H1 (cell line): ENCODE data around the gene YARS1. TPM values are rescaled to one million over a fixed set of nuclear protein-coding genes. Genes with fewer than 3 reads are reported as not detected.

Experiments
- CTCF ChIA-PET: fragments of 300-600 bp; sonication (Branson Sonifier 250); formaldehyde crosslinking; loops from one replicate; lab custom pipeline; 2021; ENCODE audit not compliant: partially characterized antibody; lab: Charles Lee
- POLR2A ChIA-PET: fragments of 300-600 bp; sonication (Branson Sonifier 250); formaldehyde crosslinking; loops from one replicate; lab custom pipeline; 2021; ENCODE audit warnings: inconsistent platforms; ENCODE audit not compliant: partially characterized antibody; lab: Charles Lee
- DNase-seq, 2 experiments: peaks; one replicate each; pipeline versions ENCODE4 v3.0.0 to v3.0.0-alpha.2; 2010 to 2022; ENCODE audit warnings: low spot score in 2 of 2, low read depth in 1 of 2, mixed read lengths in 1 of 2
- FAIRE-seq: peaks from 2 replicates; lab custom pipeline; 2011; peaks lifted over from hg19 to GRCh38; lab: Jason Lieb, UNC
- H2AFZ ChIP-seq: 2 replicates; pipeline ENCODE4 v1.8.1; 2012; ENCODE audit warnings: low read length, inconsistent platforms
- H2AK5ac ChIP-seq: 2 replicates; pipeline ENCODE4 v1.6.1; 2013; ENCODE audit warnings: low read depth, low read length
- H2BK120ac ChIP-seq: replicated peaks from 2 replicates; pipeline ENCODE3; 2013; ENCODE audit warnings: low read depth, low read length, inconsistent platforms
- H2BK12ac ChIP-seq: 2 replicates; pipeline ENCODE4 v1.6.1; 2013; ENCODE audit warnings: low read depth, low read length
- H2BK15ac ChIP-seq: 2 replicates; pipeline ENCODE4 v1.6.1; 2013; ENCODE audit warnings: low read length
- H2BK20ac ChIP-seq: 2 replicates; pipeline ENCODE4 v1.6.1; 2013; ENCODE audit warnings: low read length
- H2BK5ac ChIP-seq: 2 replicates; pipeline ENCODE4 v1.6.1; 2013; ENCODE audit warnings: low read depth, low read length
- H3K14ac ChIP-seq: 2 replicates; pipeline ENCODE4 v1.6.1; 2013; ENCODE audit warnings: inconsistent platforms; ENCODE audit not compliant: insufficient read length
- H3K18ac ChIP-seq: 2 replicates; pipeline ENCODE4 v1.6.1; 2013; ENCODE audit warnings: low read length; ENCODE audit errors: extremely low read depth
- H3K23ac ChIP-seq: 2 replicates; pipeline ENCODE4 v1.6.1; 2013; ENCODE audit warnings: inconsistent platforms; ENCODE audit not compliant: insufficient read length
- H3K23me2 ChIP-seq: 2 replicates; pipeline ENCODE4 v1.6.1; 2013; ENCODE audit warnings: low read depth, low read length
- H3K27ac ChIP-seq: 2 replicates; pipeline ENCODE4 v1.6.1; 2011; ENCODE audit warnings: low read depth, low read length, inconsistent platforms
- H3K27me3 ChIP-seq, 4 experiments: replicated peaks in 1 of 4; 1 replicate in 1 of 4; 2 replicates in 3 of 4; pipeline versions ENCODE4 v1.6.1 to v1.8.1; 2011 to 2013; ENCODE audit warnings: low read length in 3 of 4, mild to moderate bottlenecking in 3 of 4, inconsistent platforms in 2 of 4, mixed read lengths in 2 of 4, moderate library complexity in 1 of 4; ENCODE audit not compliant: control insufficient read depth in 3 of 4, insufficient read depth in 3 of 4; ENCODE audit errors: extremely low read depth in 1 of 4
- H3K36me3 ChIP-seq, 4 experiments: 2 replicates each; pipeline versions ENCODE4 v1.6.1 to v1.8.1; 2011 to 2013; ENCODE audit warnings: mild to moderate bottlenecking in 4 of 4, low read length in 3 of 4, moderate library complexity in 2 of 4, control low read depth in 1 of 4, inconsistent platforms in 1 of 4; ENCODE audit not compliant: insufficient read depth in 4 of 4, control insufficient read depth in 2 of 4
- H3K4ac ChIP-seq: replicated peaks from 2 replicates; pipeline ENCODE3; 2013; ENCODE audit warnings: low read length, low read depth, mixed read lengths, inconsistent platforms; ENCODE audit not compliant: insufficient read length
- H3K4me1 ChIP-seq, 4 experiments: replicated peaks in 1 of 4; 1 replicate in 1 of 4; 2 replicates in 3 of 4; pipeline versions ENCODE4 v1.6.1 to v1.8.1; 2011 to 2013; ENCODE audit warnings: low read length in 3 of 4, inconsistent platforms in 2 of 4, mixed read lengths in 1 of 4; ENCODE audit not compliant: insufficient read depth in 4 of 4, control insufficient read depth in 3 of 4
- H3K4me2 ChIP-seq, 2 experiments: 2 replicates each; pipeline versions ENCODE4 v1.6.1 to v1.8.1; 2011 to 2013; ENCODE audit warnings: low read depth in 2 of 2, low read length in 2 of 2, control low read depth in 1 of 2, inconsistent platforms in 1 of 2, mild to moderate bottlenecking in 1 of 2; ENCODE audit not compliant: insufficient read depth in 1 of 2
- H3K4me3 ChIP-seq, 4 experiments: fragments of 200-600, 300-600 bp in 1 of 4; sonication (generic), shearing (Covaris generic), sonication (Bioruptor Twin) in 1 of 4; 2 replicates each; pipeline versions ENCODE4 v1.5.1 to v1.8.1; 2011 to 2016; ENCODE audit warnings: low read length in 4 of 4, low read depth in 3 of 4, control low read depth in 2 of 4, inconsistent platforms in 2 of 4, mild to moderate bottlenecking in 2 of 4, mixed read lengths in 1 of 4, moderate library complexity in 1 of 4; ENCODE audit not compliant: insufficient read depth in 2 of 4; ENCODE audit errors: extremely low read depth in 1 of 4
- H3K56ac ChIP-seq: replicated peaks from 2 replicates; pipeline ENCODE3; 2013; ENCODE audit warnings: low read depth, mild to moderate bottlenecking, mixed read lengths, low read length, inconsistent platforms; ENCODE audit not compliant: insufficient read length
- H3K79me1 ChIP-seq: 2 replicates; pipeline ENCODE4 v1.6.1; 2013; ENCODE audit warnings: low read depth, low read length, control low read depth
- H3K79me2 ChIP-seq, 2 experiments: 2 replicates each; pipeline versions ENCODE4 v1.6.1 to v1.8.1; 2012 to 2013; ENCODE audit warnings: low read length in 2 of 2, mild to moderate bottlenecking in 2 of 2, inconsistent platforms in 1 of 2; ENCODE audit not compliant: insufficient read depth in 2 of 2, control insufficient read depth in 1 of 2
- H3K9ac ChIP-seq, 4 experiments: replicated peaks in 1 of 4; 1 replicate in 1 of 4; 2 replicates in 3 of 4; pipeline versions ENCODE4 v1.6.1 to v1.8.1; 2011 to 2013; ENCODE audit warnings: low read depth in 3 of 4, low read length in 3 of 4, control low read depth in 2 of 4, mild to moderate bottlenecking in 2 of 4, moderate library complexity in 2 of 4, inconsistent platforms in 1 of 4; ENCODE audit errors: extremely low read depth in 1 of 4
- H3K9me3 ChIP-seq, 2 experiments: 2 replicates each; pipeline versions ENCODE4 v1.6.1 to v1.8.1; 2012 to 2013; ENCODE audit warnings: mild to moderate bottlenecking in 2 of 2, moderate library complexity in 2 of 2, control low read depth in 1 of 2, inconsistent platforms in 1 of 2, low read depth in 1 of 2, low read length in 1 of 2, mixed read lengths in 1 of 2; ENCODE audit not compliant: insufficient read depth in 2 of 2
- H4K20me1 ChIP-seq, 2 experiments: replicated peaks in 1 of 2; 2 replicates each; pipeline versions ENCODE3 to v1.8.1; 2011 to 2013; ENCODE audit warnings: inconsistent platforms in 2 of 2, low read length in 2 of 2, mild to moderate bottlenecking in 1 of 2; ENCODE audit not compliant: insufficient read depth in 2 of 2, control insufficient read depth in 1 of 2
- H4K5ac ChIP-seq: 2 replicates; pipeline ENCODE4 v1.6.1; 2013; ENCODE audit warnings: low read length, low read depth, mixed read lengths, inconsistent platforms; ENCODE audit not compliant: insufficient read length
- H4K8ac ChIP-seq: 2 replicates; pipeline ENCODE4 v1.8.0; 2013; ENCODE audit warnings: mild to moderate bottlenecking, moderate library complexity, low read length, inconsistent platforms; ENCODE audit not compliant: insufficient read depth; ENCODE audit errors: extremely low read depth
- H4K91ac ChIP-seq: replicated peaks from 2 replicates; pipeline ENCODE3; 2013; ENCODE audit warnings: low read length, mixed read lengths, inconsistent platforms; ENCODE audit not compliant: insufficient read length
- BCL11A ChIP-seq, 2 experiments: IDR thresholded peaks; one replicate each; pipeline ENCODE4 v1.6.1; 2011; ENCODE audit warnings: low read depth in 2 of 2, low read length in 2 of 2, mild to moderate bottlenecking in 2 of 2
- POU5F1 ChIP-seq: IDR thresholded peaks from 2 replicates; pipeline ENCODE4 v1.6.1; 2011; ENCODE audit warnings: low read depth, mild to moderate bottlenecking, low read length, moderate library complexity
- RAD21 ChIP-seq, 2 experiments: IDR thresholded peaks in 1 of 2; conservative IDR thresholded peaks in 1 of 2; 2 replicates each; pipeline ENCODE4 v1.6.1; 2011; ENCODE audit warnings: low read depth in 2 of 2, low read length in 2 of 2, improper control_type of control experiment in 1 of 2, inconsistent platforms in 1 of 2, mild to moderate bottlenecking in 1 of 2, moderate library complexity in 1 of 2
- WGBS, 2 experiments: shearing (Covaris generic) in 1 of 2; methylation state at CpG; one replicate each; pipeline versions ENCODE4 v1.1.6 to v1.1.7; 2013 to 2015; ENCODE audit warnings: low lambda C conversion rate in 2 of 2, mixed read lengths in 2 of 2, inconsistent platforms in 1 of 2, low coverage in 1 of 2, missing lambda C conversion rate in 1 of 2; ENCODE audit not compliant: insufficient replicate concordance in 2 of 2, insufficient coverage in 1 of 2, insufficient read length in 1 of 2; ENCODE audit errors: extremely low coverage in 1 of 2, missing lambda C conversion rate in 1 of 2; 5-methylcytosine and 5-hydroxymethylcytosine counted together
- polyA plus RNA-seq, 7 experiments: library from polyadenylated mRNA; depleted of rRNA in 3 of 7; stranded (reverse) in 5 of 7; unstranded in 2 of 7; fragments of >200 nt in 5 of 7; fragments of 200-250 nt in 2 of 7; gene quantifications; 1 replicate in 5 of 7; 2 replicates in 1 of 7; 4 replicates in 1 of 7; pipeline versions ENCODE4 v1.2.1 to v1.2.3, GENCODE V29; 2011 to 2013; ENCODE audit warnings: missing spikeins in 2 of 7, mixed read lengths in 2 of 7
- total RNA-seq: library from RNA; stranded (reverse); fragmentation: NEBNext Ultra II Directional; extraction: Animal tissue kit (Norgen Biotek cat#: 25700); gene quantifications from 2 replicates; pipeline ENCODE4 v1.2.1, GENCODE V29; 2021

Gene YARS1
- total and polyA plus RNA-seq, 2 of the 8 experiments (the other 6 are each of a cell fraction or from before 2014, with no cell fraction given): 47.1 to 226 TPM

- no peaks in the 10 kb centered on the region for H3K27me3 ChIP-seq
- TF ChIP-seq POU5F1 (no peak), BCL11A (IDR thresholded peaks at IDR 0.05; ENCODE audit: low read depth in 2 of 2, low read length in 2 of 2) (no peak), RAD21 (IDR thresholded peaks at IDR 0.05 in 1 of 2, conservative IDR thresholded peaks at IDR 0.05 in 1 of 2; ENCODE audit: low read depth in 2 of 2, low read length in 2 of 2) (no peak)
- H3K79me2 ChIP-seq: peaks cover 0 to 12% of the 10 kb centered on the region in 2 experiments; a peak in 1 of 4 replicates
- H2BK120ac ChIP-seq: no peak overlapping the region
- H3K36me3 ChIP-seq: peaks cover 9 to 82% (median 47%) of the 10 kb centered on the region in 4 experiments
- H2BK20ac ChIP-seq: no peak overlapping the region
- H2BK12ac ChIP-seq: no peak overlapping the region
- DNase-seq (no peak), FAIRE-seq (no peak)
- no peak overlapping the region for H4K91ac ChIP-seq
- H2BK15ac ChIP-seq: no peak overlapping the region
- H4K8ac ChIP-seq: no peak overlapping the region
- no peak overlapping the region for H3K18ac ChIP-seq
- no peaks in the 10 kb centered on the region for H3K9me3 ChIP-seq
- CTCF ChIA-PET: interaction anchor here (0.7 to 1.1 kb wide), 2 partner anchors 61 to 79 kb away, joined by 3 read pairs; no protein-coding TSS in a partner anchor
- H2AFZ ChIP-seq: no peak overlapping the region
- H3K9ac ChIP-seq: no peak overlapping the region
- H3K4me3 ChIP-seq: no peak overlapping the region
- no peaks in the 10 kb centered on the region for H3K4me1 ChIP-seq
- WGBS, 2 experiments: 94% methylated on average over 8 of the region's 8 CpGs; no CpG with 5 or more reads in 1 of the 2 experiments
- POLR2A ChIA-PET: interaction anchor here (0.9 to 2.1 kb wide), 10 partner anchors 9 to 118 kb away, joined by 3 to 7 read pairs (median 3); no protein-coding TSS in a partner anchor
- H3K56ac ChIP-seq: no peak overlapping the region
- no peak overlapping the region for H2AK5ac ChIP-seq
- no peak overlapping the region for H3K27ac ChIP-seq
- H2BK5ac ChIP-seq: no peak overlapping the region
- no peak overlapping the region for H3K14ac ChIP-seq
- no peaks in the 10 kb centered on the region; the same call in 1 of the 2 replicates for H3K79me1 ChIP-seq
- no peak overlapping the region for H3K4me2 ChIP-seq
- H4K20me1 ChIP-seq: no peaks in the 10 kb centered on the region
- H3K23ac ChIP-seq: no peak overlapping the region
- no peak overlapping the region for H3K4ac ChIP-seq
- H3K23me2 ChIP-seq: no peaks in the 10 kb centered on the region
- H4K5ac ChIP-seq: no peak overlapping the region
These were observed 18.3 kb downstream of the YARS1 start for GRCh38 chr1:32798679-32799416.
